GM19023 (cell line): Measurements from ENCODE around the gene FAM53B.
"Not testable (repeated sequence)": the region's sequence is repeated elsewhere in the genome, so short reads cannot be mapped to it uniquely, and the experiment has no call there.

Experiments used
- ATAC-seq: cut with Tn5 transposase; IDR thresholded peaks from one replicate; pipeline ENCODE4 v1.9.1; 2021; ENCODE audit warnings: mild to moderate bottlenecking, moderate library complexity; ENCODE audit not compliant: unreplicated experiment

FAM53B gene

GRCh38 chr10:124744102-124745050 is at the start of gene FAM53B:
FAM53B (minus strand) TSS chr10:124744378; CDS start chr10:124706713, 37,665 bp downstream.
- ATAC-seq: peak; percentile 69

GRCh38 chr10:124792998-124793352 is 48.8 kb upstream of the FAM53B start:
- no peak for ATAC-seq

GRCh38 chr10:124791547-124792348 is 47.6 kb upstream of the FAM53B start, which contains the start of gene EEF1AKMT2:
EEF1AKMT2 (minus strand) TSS chr10:124791887; CDS start chr10:124791833, 54 bp downstream.
- peak; percentile 87 for ATAC-seq

- not testable (repeated sequence) for ATAC-seq
Observed at GRCh38 chr10:124782900-124783299, 38.7 kb upstream of the FAM53B start.

- ATAC-seq: no peak
Observed at GRCh38 chr10:124768791-124769190, 24.6 kb upstream of the FAM53B start.

GRCh38 chr10:124765256-124765655 is 21.1 kb upstream of the FAM53B start:
- no peak for ATAC-seq

GRCh38 chr10:124763267-124763666 is 19.1 kb upstream of the FAM53B start:
- no peak for ATAC-seq

GRCh38 chr10:124762281-124762680 is 18.1 kb upstream of the FAM53B start:
- no peak for ATAC-seq

GRCh38 chr10:124756156-124756903 is 12.2 kb upstream of the FAM53B start:
- ATAC-seq: no peak

GRCh38 chr10:124755581-124755980 is 11.4 kb upstream of the FAM53B start:
- no peak for ATAC-seq

GRCh38 chr10:124754227-124754626 is 10.0 kb upstream of the FAM53B start:
- ATAC-seq: no peak

- no peak for ATAC-seq
Observed at GRCh38 chr10:124748953-124749645, 4.9 kb upstream of the FAM53B start.

GRCh38 chr10:124748166-124748565 is 4.0 kb upstream of the FAM53B start:
- ATAC-seq: no peak

GRCh38 chr10:124747745-124748144 is 3.6 kb upstream of the FAM53B start:
- no peak for ATAC-seq

GRCh38 chr10:124746992-124747391 is 2.8 kb upstream of the FAM53B start:
- ATAC-seq: no peak

GRCh38 chr10:124746447-124746846 is 2.3 kb upstream of the FAM53B start:
- not testable (repeated sequence) for ATAC-seq

- ATAC-seq: no peak
Observed at GRCh38 chr10:124745673-124746072, 1.5 kb upstream of the FAM53B start.

GRCh38 chr10:124745252-124745651 is 1.1 kb upstream of the FAM53B start:
- no peak for ATAC-seq

GRCh38 chr10:124743191-124744101 is 732 bp downstream of the FAM53B start:
- peak; percentile 24 for ATAC-seq
